ENCODE measurements around the gene PSMD4. TPM values are rescaled to one million over a fixed set of nuclear protein-coding genes. Genes with fewer than 3 reads are reported as not detected.
"Not testable (repeated sequence)": the region's sequence is repeated elsewhere in the genome, so short reads cannot be mapped to it uniquely, and the experiment has no call there.

PSMD4 gene
- 186 TPM for total RNA-seq (ENCODE audit: unreplicated experiment)
- long read RNA-seq, transcript PSMD4-201 (10 exons, 1,333 nt), result minor isoform, 10 of 191 reads
- long read RNA-seq, transcript PSMD4-202 (10 exons, 1,350 nt), result major isoform, 161 of 191 reads
- long read RNA-seq, partial matches to known transcripts, result 5 of 191 reads
- long read RNA-seq, other reads (novel, unspliced or antisense), result 15 of 191 reads

DNA sequence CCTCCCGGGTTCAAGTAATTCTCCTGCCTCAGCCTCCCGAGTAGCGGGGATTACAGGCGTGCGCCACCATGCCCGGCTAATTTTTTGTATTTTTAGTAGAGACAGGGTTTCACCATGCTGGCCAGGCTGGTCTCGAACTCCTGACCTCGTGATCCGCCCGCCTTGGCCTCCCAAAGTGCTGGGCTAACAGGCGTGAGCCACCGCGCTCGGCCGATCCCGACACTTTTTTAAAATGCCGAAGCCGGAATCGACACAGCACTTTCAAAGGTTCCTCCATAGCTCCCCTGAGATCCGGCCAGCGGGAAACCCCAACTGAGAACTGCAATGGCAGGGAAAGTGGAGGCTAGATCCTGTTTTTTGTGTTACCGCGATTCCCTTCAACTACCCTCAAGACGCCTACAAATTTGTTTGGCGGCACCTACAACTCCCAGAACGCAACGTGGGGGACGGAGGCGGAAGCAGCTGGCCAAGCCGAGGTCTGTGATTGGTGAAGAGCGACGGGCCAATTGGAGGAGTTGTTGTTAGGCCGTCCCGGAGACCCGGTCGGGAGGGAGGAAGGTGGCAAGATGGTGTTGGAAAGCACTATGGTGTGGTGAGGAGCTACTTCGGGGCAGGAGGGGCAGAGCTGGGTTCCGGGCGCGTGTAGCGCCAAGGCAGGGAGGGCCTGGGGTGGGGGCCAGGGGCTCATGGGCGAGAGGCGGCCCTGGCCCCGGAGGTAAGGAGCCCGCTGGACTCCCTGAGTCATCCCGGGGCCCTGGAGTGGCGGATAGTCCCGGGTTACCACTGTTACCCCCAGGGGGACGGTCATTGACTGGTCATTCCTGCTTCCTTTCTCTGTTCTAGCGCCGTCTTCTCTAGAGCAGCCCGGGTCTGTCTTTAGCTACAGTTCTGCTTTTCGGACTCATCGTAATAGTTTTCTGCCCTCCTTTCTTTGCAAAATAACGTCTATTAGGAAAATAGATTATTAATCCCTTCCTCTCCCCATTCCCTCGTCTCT lies at the start of gene PSMD4:
PSMD4 (plus strand) TSS at position 518 of the 997 bp plus-strand sequence; CDS start at position 567, 49 bp downstream.
- DNase-seq (ENCODE audit: low spot score), result peak; percentile 86
- peak within 1 kb of the TSS; percentile 98 for H3K4me3 Mint-ChIP-seq (ENCODE audit: unreplicated experiment)
- peaks cover 10% of the 10 kb centered on the region for H3K4me1 Mint-ChIP-seq (ENCODE audit: unreplicated experiment)
- peak within 1 kb of the TSS; percentile 95 for H3K27ac Mint-ChIP-seq (ENCODE audit: unreplicated experiment)
- H3K27me3 Mint-ChIP-seq (ENCODE audit: unreplicated experiment), result peaks cover 3% of the 10 kb centered on the region
- H3K9me3 Mint-ChIP-seq (ENCODE audit: unreplicated experiment), result no peaks in the 10 kb centered on the region
- peaks cover 5% of the 10 kb centered on the region for H3K36me3 Mint-ChIP-seq (ENCODE audit: low read depth, unreplicated experiment)
- no peak for TF ChIP-seq CTCF (IDR thresholded peaks at IDR 0.05; ENCODE audit: unreplicated experiment)

- not testable (repeated sequence) for H3K27ac Mint-ChIP-seq (ENCODE audit: unreplicated experiment); H3K9me3 Mint-ChIP-seq (ENCODE audit: unreplicated experiment); H3K4me1 Mint-ChIP-seq (ENCODE audit: unreplicated experiment); DNase-seq (ENCODE audit: low spot score); H3K27me3 Mint-ChIP-seq (ENCODE audit: unreplicated experiment); H3K4me3 Mint-ChIP-seq (ENCODE audit: unreplicated experiment)
- peaks cover 12% of the 10 kb centered on the region for H3K36me3 Mint-ChIP-seq (ENCODE audit: low read depth, unreplicated experiment)
Observed at GRCh38 chr1:151205381-151205965, 49.1 kb upstream of the PSMD4 start.

DNA sequence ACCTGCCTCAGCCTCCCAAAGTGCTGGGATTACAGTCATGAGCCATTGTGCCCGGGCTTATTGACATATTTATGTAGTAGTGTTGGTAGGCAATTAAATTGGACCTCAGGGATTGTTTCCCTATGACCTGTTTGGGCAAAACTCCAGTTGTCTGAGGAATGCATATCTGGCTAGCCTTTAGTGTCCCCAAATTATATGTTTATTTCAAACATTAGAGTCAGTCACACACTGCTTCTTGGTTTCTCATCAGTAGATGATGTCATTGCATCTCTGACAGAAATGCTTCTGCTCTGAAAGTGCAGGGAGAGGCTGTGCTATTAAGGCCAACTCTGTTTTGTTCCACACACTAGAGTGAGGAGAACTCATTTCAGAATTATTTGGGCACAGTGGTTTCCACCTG lies 43.7 kb upstream of the PSMD4 start:
- H3K36me3 Mint-ChIP-seq (ENCODE audit: low read depth, unreplicated experiment), result peaks cover 16% of the 10 kb centered on the region
- H3K4me3 Mint-ChIP-seq (ENCODE audit: unreplicated experiment), result no peak overlapping the region
- peaks cover 5% of the 10 kb centered on the region for H3K4me1 Mint-ChIP-seq (ENCODE audit: unreplicated experiment)
- TF ChIP-seq CTCF (IDR thresholded peaks at IDR 0.05; ENCODE audit: unreplicated experiment), result no peak
- no peaks in the 10 kb centered on the region for H3K9me3 Mint-ChIP-seq (ENCODE audit: unreplicated experiment)
- no peaks in the 10 kb centered on the region for H3K27me3 Mint-ChIP-seq (ENCODE audit: unreplicated experiment)
- H3K27ac Mint-ChIP-seq (ENCODE audit: unreplicated experiment), result no peak overlapping the region
- DNase-seq (ENCODE audit: low spot score), result no peak

DNA sequence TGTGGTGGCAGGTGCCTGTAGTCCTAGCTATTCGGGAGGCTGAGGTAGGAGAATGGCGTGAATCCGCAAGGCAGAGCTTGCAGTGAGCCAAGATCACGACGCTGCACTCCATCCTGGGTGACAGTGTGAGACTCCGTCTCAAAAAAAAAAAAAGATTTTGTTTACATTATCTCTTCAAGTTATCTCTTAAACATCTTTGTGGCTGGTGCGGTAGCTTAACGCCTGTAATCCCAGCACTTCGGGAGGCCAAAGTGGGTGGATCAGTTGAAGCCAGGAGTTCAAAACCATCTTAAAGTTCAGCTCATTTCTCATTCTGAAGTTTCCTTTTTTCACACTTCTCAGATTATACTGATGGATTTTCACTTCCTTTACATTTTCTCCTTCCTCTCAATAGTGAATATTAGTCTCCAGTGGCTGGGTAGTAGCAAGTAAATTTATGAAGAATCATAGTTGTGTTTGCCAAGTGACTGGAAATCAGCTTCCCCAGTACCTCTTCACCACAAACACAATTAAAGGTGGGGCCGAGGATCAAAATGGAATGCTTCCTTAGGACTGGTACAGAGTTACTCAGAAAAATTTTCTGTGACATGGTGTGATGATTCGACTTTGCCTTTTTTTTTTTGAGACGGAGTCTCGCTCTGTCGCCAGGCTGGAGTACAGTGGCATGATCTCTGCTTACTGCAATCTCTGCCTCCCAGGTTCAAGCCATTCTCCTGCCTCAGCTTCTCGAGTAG lies 42.4 kb upstream of the PSMD4 start:
- Mint-ChIP-seq H3K36me3 (ENCODE audit: low read depth, unreplicated experiment) (peaks cover 17% of the 10 kb centered on the region), H3K9me3 (ENCODE audit: unreplicated experiment) (no peaks in the 10 kb centered on the region), H3K27me3 (ENCODE audit: unreplicated experiment) (no peaks in the 10 kb centered on the region), H3K27ac (ENCODE audit: unreplicated experiment) (peak overlapping the region; percentile 36), H3K4me1 (ENCODE audit: unreplicated experiment) (peaks cover 9% of the 10 kb centered on the region), H3K4me3 (ENCODE audit: unreplicated experiment) (no peak overlapping the region)
- no peak for DNase-seq (ENCODE audit: low spot score)
- no peak for TF ChIP-seq CTCF (IDR thresholded peaks at IDR 0.05; ENCODE audit: unreplicated experiment)

- Mint-ChIP-seq H3K9me3 (ENCODE audit: unreplicated experiment) (no peaks in the 10 kb centered on the region), H3K27me3 (ENCODE audit: unreplicated experiment) (no peaks in the 10 kb centered on the region), H3K4me1 (ENCODE audit: unreplicated experiment) (peaks cover 9% of the 10 kb centered on the region), H3K36me3 (ENCODE audit: low read depth, unreplicated experiment) (peaks cover 17% of the 10 kb centered on the region), H3K4me3 (ENCODE audit: unreplicated experiment) (no peak overlapping the region), H3K27ac (ENCODE audit: unreplicated experiment) (no peak overlapping the region)
- TF ChIP-seq CTCF (IDR thresholded peaks at IDR 0.05; ENCODE audit: unreplicated experiment), result no peak
- DNase-seq (ENCODE audit: low spot score), result no peak
Observed at GRCh38 chr1:151213560-151213959, 41.0 kb upstream of the PSMD4 start.

Data from endothelial cell (in vitro differentiated cells).